Measurements from ENCODE around the gene GGT5.

The GGT5 gene

DNA sequence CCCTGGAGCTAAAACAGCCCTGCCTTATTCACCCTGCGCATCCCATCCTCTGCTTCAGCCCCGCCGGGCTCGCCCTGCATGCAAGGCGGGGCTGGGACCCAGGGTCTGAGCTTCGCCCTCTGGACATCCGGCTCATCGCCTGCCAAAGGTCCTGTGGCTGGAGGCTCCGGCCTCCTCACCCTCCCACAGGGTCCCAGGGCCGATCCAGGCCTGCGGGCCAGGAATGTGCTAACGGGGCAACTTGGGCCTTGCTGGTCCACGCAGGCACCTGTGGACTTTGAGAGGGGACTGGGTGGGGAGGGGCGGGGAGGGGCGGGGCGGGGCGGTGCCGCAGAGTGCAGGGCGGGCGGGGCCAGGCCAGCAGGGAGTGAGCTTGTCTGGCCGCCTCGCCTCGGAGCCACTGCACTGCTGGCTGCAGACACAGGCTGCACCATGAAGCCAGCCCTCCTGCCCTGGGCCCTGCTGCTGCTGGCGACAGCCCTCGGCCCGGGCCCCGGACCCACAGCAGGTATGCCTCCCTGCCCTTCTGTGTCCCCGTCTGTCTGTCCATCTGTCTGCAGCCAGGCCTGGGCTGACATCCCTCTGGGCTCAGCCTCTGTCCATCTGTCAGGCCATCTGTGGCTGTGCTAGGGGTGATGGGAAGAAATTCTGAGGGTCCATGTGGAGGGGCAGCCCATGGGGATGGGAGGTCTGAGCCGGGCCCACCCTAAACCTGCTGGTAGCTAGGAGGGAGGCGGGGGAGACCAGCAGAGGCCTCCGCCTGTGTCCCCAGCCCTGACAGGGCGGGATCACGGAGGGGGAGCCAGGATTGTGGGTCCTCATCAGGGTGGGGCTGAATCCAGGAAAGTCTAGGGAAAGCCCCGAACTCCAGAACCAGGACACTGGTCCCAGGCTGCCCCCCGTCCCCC lies 63.5 kb downstream of the GGT5 start, which contains the start of gene SUSD2:
Gene SUSD2 (plus strand): TSS at position 400 of the 908 bp plus-strand sequence. CDS start 33 bp downstream, at position 433.
- DNase-seq: no peak

DNA sequence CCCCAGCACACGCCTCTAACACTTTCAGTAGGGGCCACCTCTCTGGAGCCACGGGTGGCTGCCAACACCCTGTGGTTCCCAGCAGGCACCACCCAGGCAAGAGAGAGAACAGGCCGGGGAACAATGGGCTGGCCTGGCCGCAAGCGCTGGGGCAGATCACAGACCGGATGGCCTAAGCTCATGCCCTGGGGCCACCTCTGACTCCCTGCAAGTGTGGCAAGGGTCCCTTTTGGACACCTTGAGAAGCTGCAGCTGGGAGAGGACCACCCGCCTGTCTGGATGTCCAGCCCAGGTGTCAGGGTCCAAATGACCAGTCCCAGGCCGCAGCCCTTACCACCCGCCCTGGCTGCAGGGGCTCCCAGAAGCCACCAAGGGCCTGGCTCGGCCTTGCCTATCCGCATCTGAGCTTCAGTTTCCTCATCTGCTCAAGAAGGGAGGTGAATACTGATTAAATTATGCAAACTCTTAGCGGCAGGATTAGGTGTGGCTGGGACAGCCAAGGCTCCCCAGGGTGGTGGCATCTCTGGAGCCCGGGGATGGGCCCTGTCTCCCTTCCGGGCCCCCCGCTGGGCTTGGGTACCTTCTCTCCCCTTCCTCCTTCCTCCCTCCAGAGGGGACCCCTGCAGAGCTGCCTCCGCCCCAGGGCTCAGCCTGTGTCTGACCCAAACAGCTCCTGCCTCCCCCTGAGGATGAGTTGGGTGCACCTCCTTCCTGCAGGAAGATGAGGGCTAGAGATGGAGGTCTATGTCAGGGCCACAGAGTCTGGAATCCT lies 64.4 kb downstream of the GGT5 start:
- DNase-seq: no peak

- no peak for DNase-seq
These were observed 65.2 kb downstream of the GGT5 start for GRCh38 chr22:24179478-24180210.

- no peak for DNase-seq
These were observed 66.1 kb downstream of the GGT5 start for GRCh38 chr22:24178502-24179440.

DNA sequence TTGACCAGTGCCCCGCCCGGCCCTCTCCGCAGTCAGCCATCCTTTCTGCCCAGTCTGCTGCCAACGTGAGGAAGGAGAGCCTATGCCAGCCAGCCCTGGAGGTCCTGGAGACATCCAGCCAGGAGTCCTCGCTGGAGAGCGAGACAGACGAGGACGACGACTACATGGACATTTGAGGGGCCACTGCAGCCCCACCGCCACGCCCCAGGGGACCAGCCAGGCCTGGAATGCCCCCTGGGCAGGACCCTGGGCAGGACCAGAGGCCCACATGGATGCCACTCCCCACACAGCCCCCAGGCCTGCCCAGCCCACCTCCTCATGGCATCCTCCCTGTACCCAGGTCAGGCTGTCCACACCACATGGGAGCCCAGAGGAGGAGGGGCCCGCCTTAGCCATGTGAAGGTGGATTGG lies 66.9 kb downstream of the GGT5 start:
- DNase-seq: no peak

DNA sequence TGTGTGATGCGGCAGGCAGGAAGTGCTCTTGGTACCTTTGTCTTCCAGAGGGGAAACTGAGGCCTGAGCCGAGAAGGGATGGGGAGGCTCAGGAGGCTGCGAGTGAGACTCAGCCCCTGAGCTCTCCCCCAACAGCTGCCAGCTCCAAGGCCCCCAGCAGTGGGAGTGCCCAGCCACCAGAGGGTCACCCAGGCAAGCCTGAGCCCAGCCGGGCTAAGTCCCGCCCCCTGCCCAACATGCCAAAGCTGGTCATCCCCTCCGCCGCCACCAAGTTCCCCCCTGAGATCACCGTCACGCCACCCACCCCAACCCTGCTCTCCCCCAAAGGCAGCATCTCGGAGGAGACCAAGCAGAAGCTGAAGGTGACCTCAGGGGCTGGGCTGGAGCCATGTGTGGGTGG lies 67.4 kb downstream of the GGT5 start:
- DNase-seq: no peak

DNA sequence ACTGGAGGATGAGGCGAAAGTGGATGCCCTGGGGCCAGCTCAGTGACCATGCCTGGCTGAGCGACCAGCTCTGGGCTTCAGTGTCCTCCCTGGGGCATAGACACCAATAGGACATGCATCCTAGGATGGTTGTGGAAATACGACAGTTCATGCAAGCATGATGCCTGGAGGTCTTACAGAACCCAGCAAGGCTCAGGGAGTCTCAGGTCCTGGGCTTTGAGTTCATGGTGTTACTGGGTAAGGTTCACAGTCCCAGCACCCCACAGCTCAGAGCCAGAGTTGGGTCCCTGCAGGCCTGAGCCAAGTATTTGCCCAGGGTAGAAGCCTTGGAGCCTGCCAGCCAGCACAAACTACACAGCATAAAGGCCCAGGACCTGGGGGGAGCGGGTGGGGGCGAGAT lies 67.8 kb downstream of the GGT5 start:
- DNase-seq: no peak

DNA sequence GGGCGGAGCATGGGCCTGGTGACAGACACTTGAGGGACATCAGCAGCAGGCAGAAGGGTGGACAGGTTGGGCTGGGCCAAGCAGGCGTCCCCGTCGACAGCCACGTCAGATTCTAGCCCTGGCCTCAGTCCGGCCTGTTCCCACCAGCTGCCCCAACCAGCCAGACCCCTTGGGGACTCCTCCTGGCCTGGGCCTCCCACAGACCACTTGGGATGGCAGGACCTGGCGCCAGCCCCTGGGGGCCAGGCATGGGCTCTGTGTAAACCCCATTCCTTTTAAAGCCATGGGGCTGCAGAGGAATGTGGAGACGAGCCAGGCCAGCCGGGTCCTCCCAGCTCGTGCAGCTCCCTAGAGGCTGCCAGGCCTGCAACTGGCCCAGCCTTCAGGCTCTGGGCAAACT lies 68.3 kb downstream of the GGT5 start:
- no peak for DNase-seq

- no peak for DNase-seq
These were observed 68.8 kb downstream of the GGT5 start for GRCh38 chr22:24176040-24176439.

GRCh38 chr22:24175160-24175808 lies 69.6 kb downstream of the GGT5 start:
- DNase-seq: peak; percentile 79

- DNase-seq: no peak
These were observed 73.1 kb downstream of the GGT5 start for GRCh38 chr22:24171822-24172221.

GRCh38 chr22:24170632-24171031 lies 74.2 kb downstream of the GGT5 start:
- DNase-seq: no peak

- DNase-seq: no peak
These were observed 74.7 kb downstream of the GGT5 start for GRCh38 chr22:24170188-24170587.
